Breast epithelium (tissue), 4 donors: ENCODE results near the gene MCTP2. TPM values are rescaled to one million over a fixed set of nuclear protein-coding genes. Genes with fewer than 3 reads are reported as not detected.
"Not testable (repeated sequence)": the region's sequence is repeated elsewhere in the genome, so short reads cannot be mapped to it uniquely, and the experiment has no call there.

ENCODE experiments used
- DNase-seq, 2 donors: peaks; one replicate each; pipeline ENCODE4 v3.0.0-alpha.2; 2019; ENCODE audit warnings: low spot score in 2 of 2
- H3K27ac ChIP-seq, 2 donors: fragments of 200-600 bp; sonication (generic) in 1 of 2; one replicate each; pipeline ENCODE4 v1.5.1; 2016 to 2019; ENCODE audit warnings: mild to moderate bottlenecking in 1 of 2
- H3K27me3 ChIP-seq, 2 donors: fragments of 200-600 bp; sonication (generic) in 1 of 2; one replicate each; pipeline versions ENCODE4 v1.5.1 to v1.6.0; 2017 to 2019; ENCODE audit warnings: control low read depth in 1 of 2, mild to moderate bottlenecking in 1 of 2
- H3K36me3 ChIP-seq: fragments of 200-600 bp; one replicate; pipeline ENCODE4 v1.5.1; 2019
- H3K4me1 ChIP-seq, 2 donors: fragments of 200-600 bp; sonication (generic); one replicate each; pipeline ENCODE4 v1.5.1; 2016 to 2019; ENCODE audit warnings: control low read depth in 1 of 2
- H3K4me3 ChIP-seq, 3 donors: fragments of 200-600 bp; sonication (generic); 1 replicate in 2 of 3; 2 replicates in 1 of 3; pipeline ENCODE4 v1.5.1; 2016 to 2019; ENCODE audit warnings: mild to moderate bottlenecking in 3 of 3, moderate library complexity in 2 of 3
- H3K9me3 ChIP-seq, 2 donors: fragments of 200-600 bp; sonication (generic) in 1 of 2; one replicate each; pipeline ENCODE4 v1.5.1; 2016 to 2019; ENCODE audit warnings: control low read depth in 1 of 2
- CTCF ChIP-seq, 3 donors: fragments of 450-650 bp; IDR thresholded peaks; one replicate each; pipeline ENCODE4 v1.5.1; 2016 to 2017; ENCODE audit warnings: antibody characterized with exemption in 3 of 3, mild to moderate bottlenecking in 3 of 3, moderate library complexity in 3 of 3
- POLR2A ChIP-seq: fragments of 450-650 bp; IDR thresholded peaks from one replicate; pipeline ENCODE4 v1.6.1; 2016; ENCODE audit warnings: antibody characterized with exemption, mild to moderate bottlenecking, moderate library complexity
- POLR2AphosphoS5 ChIP-seq, 3 donors: sonication (generic); formaldehyde crosslinking; IDR thresholded peaks; one replicate each; pipeline ENCODE4 v1.6.1; 2017; ENCODE audit warnings: antibody characterized with exemption in 3 of 3
- intact Hi-C: fragments of 100-400 bp; cut with DNase I; formaldehyde crosslinking; loops from one replicate; pipeline ENCODE4 v1.15.1; 2023; ENCODE audit warnings: low total_unique reads
- total RNA-seq, 3 donors: library from RNA; depleted of rRNA; stranded (reverse); fragments of >200 nt; gene quantifications; one replicate each; pipeline ENCODE4 v1.1.0, GENCODE V29; 2016

The MCTP2 gene
- total RNA-seq, 3 donors from 2014 or later = 6.4 to 46.2 (median 25.9) TPM

- intact Hi-C loops = loop anchor here (5.0 kb wide), 1 partner anchor 996 kb away; no protein-coding TSS in a partner anchor
- H3K4me3 ChIP-seq = no peak overlapping the region
- DNase-seq = no peak
- H3K4me1 ChIP-seq = no peaks in the 10 kb centered on the region
- no peak overlapping the region for H3K27ac ChIP-seq
- no peak for TF ChIP-seq POLR2A
- TF ChIP-seq CTCF (IDR thresholded peaks at IDR 0.05) = no peak
- TF ChIP-seq POLR2AphosphoS5 (IDR thresholded peaks at IDR 0.05) = no peak
- H3K36me3 ChIP-seq = no peaks in the 10 kb centered on the region
- no peaks in the 10 kb centered on the region for H3K27me3 ChIP-seq
- no peaks in the 10 kb centered on the region for H3K9me3 ChIP-seq
Observed at GRCh38 chr15:94256511-94256910, 25.1 kb downstream of the MCTP2 start.

GRCh38 chr15:94257776-94258175 lies 26.4 kb downstream of the MCTP2 start:
- H3K4me1 ChIP-seq, H3K27me3 ChIP-seq, H3K27ac ChIP-seq, H3K36me3 ChIP-seq, DNase-seq, H3K9me3 ChIP-seq, H3K4me3 ChIP-seq: not testable (repeated sequence)
- intact Hi-C loops = loop anchor here (5.0 kb wide), 1 partner anchor 995 kb away; no protein-coding TSS in a partner anchor

GRCh38 chr15:94258246-94258645 lies 26.9 kb downstream of the MCTP2 start:
- intact Hi-C loops = loop anchor here (5.0 kb wide), 1 partner anchor 994 kb away; no protein-coding TSS in a partner anchor
- no peaks in the 10 kb centered on the region for H3K9me3 ChIP-seq
- DNase-seq = no peak
- H3K36me3 ChIP-seq = no peaks in the 10 kb centered on the region
- no peak overlapping the region for H3K27ac ChIP-seq
- H3K4me1 ChIP-seq = no peaks in the 10 kb centered on the region
- H3K27me3 ChIP-seq = no peaks in the 10 kb centered on the region
- no peak overlapping the region for H3K4me3 ChIP-seq
- TF ChIP-seq POLR2A = no peak
- no peak for TF ChIP-seq POLR2AphosphoS5 (IDR thresholded peaks at IDR 0.05)
- TF ChIP-seq CTCF (IDR thresholded peaks at IDR 0.05) = no peak

GRCh38 chr15:94259121-94259751 lies 27.9 kb downstream of the MCTP2 start:
- intact Hi-C loops = loop anchor here (5.0 kb wide), 1 partner anchor 993 kb away; no protein-coding TSS in a partner anchor
- Histone ChIP-seq H3K36me3 (no peaks in the 10 kb centered on the region), H3K27me3 (no peaks in the 10 kb centered on the region), H3K4me3 (no peak overlapping the region), H3K9me3 (no peaks in the 10 kb centered on the region), H3K27ac (no peak overlapping the region), H3K4me1 (no peaks in the 10 kb centered on the region)
- TF ChIP-seq POLR2A = no peak
- no peak for TF ChIP-seq CTCF (IDR thresholded peaks at IDR 0.05)
- TF ChIP-seq POLR2AphosphoS5 (IDR thresholded peaks at IDR 0.05) = no peak
- DNase-seq = no peak

- H3K27ac ChIP-seq = no peak overlapping the region
Observed at GRCh38 chr15:94259863-94260262, 28.5 kb downstream of the MCTP2 start.

More at GRCh38 chr15:94259863-94260262, 28.5 kb downstream of the MCTP2 start:
- Histone ChIP-seq H3K36me3 (no peaks in the 10 kb centered on the region), H3K9me3 (no peaks in the 10 kb centered on the region), H3K4me3 (no peak overlapping the region), H3K27me3 (no peaks in the 10 kb centered on the region), H3K4me1 (no peaks in the 10 kb centered on the region)
- intact Hi-C loops = loop anchor here (5.0 kb wide), 1 partner anchor 992 kb away; no protein-coding TSS in a partner anchor
- no peak for DNase-seq
- no peak for TF ChIP-seq CTCF (IDR thresholded peaks at IDR 0.05)
